ENCODE measurements around the gene NAGA.

Gene NAGA

GRCh38 chr22:42021571-42021970, 49.0 kb downstream of the NAGA start:
- no peaks in the 10 kb centered on the region for H3K36me3 ChIP-seq (ENCODE audit: control insufficient read depth in 4 of 4, insufficient read depth in 4 of 4, low read length in 3 of 4)
- H3K9me3 ChIP-seq (ENCODE audit: control extremely low read depth in 1 of 5, control insufficient read depth in 4 of 5, insufficient read depth in 2 of 5, low read depth in 1 of 5, low read length in 4 of 5) = no peaks in the 10 kb centered on the region
- peaks cover 0 to 7% (median 0%) of the 10 kb centered on the region in 4 experiments for H3K4me1 ChIP-seq (ENCODE audit: control extremely low read depth in 1 of 4, control insufficient read depth in 4 of 4, insufficient read depth in 4 of 4, low read length in 3 of 4)
- ChIA-PET POLR2A (no interaction called here), CTCF (no interaction called here)
- DNase-seq = no peak
- WGBS (ENCODE audit: insufficient coverage) = 100% methylated on average over 1 of the region's 2 CpGs
- no peaks in the 10 kb centered on the region for H3K27me3 ChIP-seq (replicated peaks in 2 of 5; ENCODE audit: control insufficient read depth in 4 of 5, insufficient read depth in 5 of 5, low read length in 4 of 5)
- no peak overlapping the region for H3K27ac ChIP-seq (ENCODE audit: insufficient read depth in 1 of 2, low read depth in 1 of 2, low read length in 2 of 2, poor library complexity in 1 of 2, severe bottlenecking in 2 of 2)
- H3K4me3 ChIP-seq (ENCODE audit: control insufficient read depth in 1 of 7, extremely low read depth in 1 of 7, insufficient read depth in 4 of 7, low read depth in 2 of 7, low read length in 6 of 7) = no peak overlapping the region

GRCh38 chr22:42018224-42018623, 52.4 kb downstream of the NAGA start:
- H3K27me3 ChIP-seq (replicated peaks in 2 of 5; ENCODE audit: control insufficient read depth in 4 of 5, insufficient read depth in 5 of 5, low read length in 4 of 5) = no peaks in the 10 kb centered on the region
- ChIA-PET CTCF (no interaction called here), POLR2A (no interaction called here)
- H3K36me3 ChIP-seq (ENCODE audit: control insufficient read depth in 4 of 4, insufficient read depth in 4 of 4, low read length in 3 of 4) = no peaks in the 10 kb centered on the region
- H3K9me3 ChIP-seq (ENCODE audit: control extremely low read depth in 1 of 5, control insufficient read depth in 4 of 5, insufficient read depth in 2 of 5, low read depth in 1 of 5, low read length in 4 of 5) = peaks cover 0 to 3% (median 0%) of the 10 kb centered on the region in 5 experiments
- H3K27ac ChIP-seq (ENCODE audit: insufficient read depth in 1 of 2, low read depth in 1 of 2, low read length in 2 of 2, poor library complexity in 1 of 2, severe bottlenecking in 2 of 2) = no peak overlapping the region
- H3K4me3 ChIP-seq (ENCODE audit: control insufficient read depth in 1 of 7, extremely low read depth in 1 of 7, insufficient read depth in 4 of 7, low read depth in 2 of 7, low read length in 6 of 7) = no peak overlapping the region
- WGBS (ENCODE audit: insufficient coverage) = no CpG with 5 or more reads among the region's 1 CpG
- DNase-seq = no peak
- peaks cover 0 to 7% (median 0%) of the 10 kb centered on the region in 4 experiments for H3K4me1 ChIP-seq (ENCODE audit: control extremely low read depth in 1 of 4, control insufficient read depth in 4 of 4, insufficient read depth in 4 of 4, low read length in 3 of 4)

GRCh38 chr22:42016111-42016510, 54.5 kb downstream of the NAGA start:
- H3K9me3 ChIP-seq (ENCODE audit: control extremely low read depth in 1 of 5, control insufficient read depth in 4 of 5, insufficient read depth in 2 of 5, low read depth in 1 of 5, low read length in 4 of 5) = peaks cover 0 to 7% (median 2%) of the 10 kb centered on the region in 5 experiments
- ChIA-PET POLR2A (no interaction called here), CTCF (no interaction called here)
- no peaks in the 10 kb centered on the region for H3K4me1 ChIP-seq (ENCODE audit: control extremely low read depth in 1 of 4, control insufficient read depth in 4 of 4, insufficient read depth in 4 of 4, low read length in 3 of 4)
- H3K27ac ChIP-seq (ENCODE audit: insufficient read depth in 1 of 2, low read depth in 1 of 2, low read length in 2 of 2, poor library complexity in 1 of 2, severe bottlenecking in 2 of 2) = no peak overlapping the region
- WGBS (ENCODE audit: insufficient coverage) = 96% methylated on average over 5 of the region's 10 CpGs
- no peaks in the 10 kb centered on the region for H3K36me3 ChIP-seq (ENCODE audit: control insufficient read depth in 4 of 4, insufficient read depth in 4 of 4, low read length in 3 of 4)
- no peak for DNase-seq
- H3K4me3 ChIP-seq (ENCODE audit: control insufficient read depth in 1 of 7, extremely low read depth in 1 of 7, insufficient read depth in 4 of 7, low read depth in 2 of 7, low read length in 6 of 7) = no peak overlapping the region
- no peaks in the 10 kb centered on the region for H3K27me3 ChIP-seq (replicated peaks in 2 of 5; ENCODE audit: control insufficient read depth in 4 of 5, insufficient read depth in 5 of 5, low read length in 4 of 5)

- Histone ChIP-seq H3K27ac (ENCODE audit: insufficient read depth in 1 of 2, low read depth in 1 of 2, low read length in 2 of 2, poor library complexity in 1 of 2, severe bottlenecking in 2 of 2) (no peak overlapping the region), H3K36me3 (ENCODE audit: control insufficient read depth in 4 of 4, insufficient read depth in 4 of 4, low read length in 3 of 4) (no peaks in the 10 kb centered on the region), H3K4me1 (ENCODE audit: control extremely low read depth in 1 of 4, control insufficient read depth in 4 of 4, insufficient read depth in 4 of 4, low read length in 3 of 4) (no peaks in the 10 kb centered on the region), H3K4me3 (ENCODE audit: control insufficient read depth in 1 of 7, extremely low read depth in 1 of 7, insufficient read depth in 4 of 7, low read depth in 2 of 7, low read length in 6 of 7) (no peak overlapping the region), H3K27me3 (replicated peaks in 2 of 5; ENCODE audit: control insufficient read depth in 4 of 5, insufficient read depth in 5 of 5, low read length in 4 of 5) (no peaks in the 10 kb centered on the region), H3K9me3 (ENCODE audit: control extremely low read depth in 1 of 5, control insufficient read depth in 4 of 5, insufficient read depth in 2 of 5, low read depth in 1 of 5, low read length in 4 of 5) (peaks cover 3 to 22% (median 8%) of the 10 kb centered on the region in 5 experiments)
- WGBS (ENCODE audit: insufficient coverage) = 85% methylated on average over 4 of the region's 4 CpGs
- ChIA-PET POLR2A (no interaction called here), CTCF (interaction anchor here (0.5 kb wide), 1 partner anchor 56 kb away, joined by 4 read pairs; no protein-coding TSS in a partner anchor)
- no peak for DNase-seq
These were observed 57.2 kb downstream of the NAGA start for GRCh38 chr22:42013385-42013784.

GRCh38 chr22:42010778-42011177, 59.8 kb downstream of the NAGA start:
- DNase-seq = no peak
- Histone ChIP-seq H3K36me3 (ENCODE audit: control insufficient read depth in 4 of 4, insufficient read depth in 4 of 4, low read length in 3 of 4) (no peaks in the 10 kb centered on the region), H3K27ac (ENCODE audit: insufficient read depth in 1 of 2, low read depth in 1 of 2, low read length in 2 of 2, poor library complexity in 1 of 2, severe bottlenecking in 2 of 2) (no peak overlapping the region), H3K4me3 (ENCODE audit: control insufficient read depth in 1 of 7, extremely low read depth in 1 of 7, insufficient read depth in 4 of 7, low read depth in 2 of 7, low read length in 6 of 7) (no peak overlapping the region), H3K27me3 (replicated peaks in 2 of 5; ENCODE audit: control insufficient read depth in 4 of 5, insufficient read depth in 5 of 5, low read length in 4 of 5) (no peaks in the 10 kb centered on the region), H3K4me1 (ENCODE audit: control extremely low read depth in 1 of 4, control insufficient read depth in 4 of 4, insufficient read depth in 4 of 4, low read length in 3 of 4) (no peaks in the 10 kb centered on the region), H3K9me3 (ENCODE audit: control extremely low read depth in 1 of 5, control insufficient read depth in 4 of 5, insufficient read depth in 2 of 5, low read depth in 1 of 5, low read length in 4 of 5) (peaks cover 4 to 25% (median 8%) of the 10 kb centered on the region in 5 experiments)
- ChIA-PET POLR2A (no interaction called here), CTCF (interaction anchor here (0.9 kb wide), 1 partner anchor 16 kb away, joined by 3 read pairs; no protein-coding TSS in a partner anchor)
- 87% methylated on average over 7 of the region's 7 CpGs for WGBS (ENCODE audit: insufficient coverage)
